Measurements from ENCODE around the gene HYPK. TPM values are rescaled to one million over a fixed set of nuclear protein-coding genes. Genes with fewer than 3 reads are reported as not detected.

The HYPK gene
- total and polyA plus RNA-seq, 12 donors: 5.5 to 24.3 (median 10.4) TPM

GRCh38 chr15:43851251-43851650 is 50.9 kb downstream of the HYPK start:
- H3K36me3 ChIP-seq: peaks cover 0 to 71% (median 5%) of the 10 kb centered on the region in 9 donors
- DNase-seq: no peak
- H3K27me3 ChIP-seq: no peaks in the 10 kb centered on the region
- no peak overlapping the region for H3K4me3 ChIP-seq
- H3K9me3 ChIP-seq: no peaks in the 10 kb centered on the region
- WGBS, 2 donors: 95 to 98% methylated on average over 3 of the region's 3 CpGs
- no peak for ATAC-seq
- TF ChIP-seq, protein P1, sequence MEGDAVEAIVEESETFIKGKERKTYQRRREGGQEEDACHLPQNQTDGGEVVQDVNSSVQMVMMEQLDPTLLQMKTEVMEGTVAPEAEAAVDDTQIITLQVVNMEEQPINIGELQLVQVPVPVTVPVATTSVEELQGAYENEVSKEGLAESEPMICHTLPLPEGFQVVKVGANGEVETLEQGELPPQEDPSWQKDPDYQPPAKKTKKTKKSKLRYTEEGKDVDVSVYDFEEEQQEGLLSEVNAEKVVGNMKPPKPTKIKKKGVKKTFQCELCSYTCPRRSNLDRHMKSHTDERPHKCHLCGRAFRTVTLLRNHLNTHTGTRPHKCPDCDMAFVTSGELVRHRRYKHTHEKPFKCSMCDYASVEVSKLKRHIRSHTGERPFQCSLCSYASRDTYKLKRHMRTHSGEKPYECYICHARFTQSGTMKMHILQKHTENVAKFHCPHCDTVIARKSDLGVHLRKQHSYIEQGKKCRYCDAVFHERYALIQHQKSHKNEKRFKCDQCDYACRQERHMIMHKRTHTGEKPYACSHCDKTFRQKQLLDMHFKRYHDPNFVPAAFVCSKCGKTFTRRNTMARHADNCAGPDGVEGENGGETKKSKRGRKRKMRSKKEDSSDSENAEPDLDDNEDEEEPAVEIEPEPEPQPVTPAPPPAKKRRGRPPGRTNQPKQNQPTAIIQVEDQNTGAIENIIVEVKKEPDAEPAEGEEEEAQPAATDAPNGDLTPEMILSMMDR (IDR thresholded peaks at IDR 0.05): no peak
- H3K27ac ChIP-seq: no peak overlapping the region
- intact Hi-C loops (cut with DNase I): no loop called here
- H3K4me1 ChIP-seq: no peaks in the 10 kb centered on the region

- no peak for ATAC-seq
- no peaks in the 10 kb centered on the region for H3K9me3 ChIP-seq
- no peak overlapping the region for H3K27ac ChIP-seq
- H3K27me3 ChIP-seq: no peaks in the 10 kb centered on the region
- TF ChIP-seq, protein P1 (IDR thresholded peaks at IDR 0.05): no peak
- H3K4me3 ChIP-seq: no peak overlapping the region
- H3K36me3 ChIP-seq: peaks cover 0 to 59% (median 5%) of the 10 kb centered on the region in 9 donors
- H3K4me1 ChIP-seq: no peaks in the 10 kb centered on the region
- no peak for DNase-seq
- intact Hi-C loops (cut with DNase I): no loop called here
- WGBS, 2 donors: 97 to 98% methylated on average over 4 of the region's 4 CpGs
These were observed 52.2 kb downstream of the HYPK start for GRCh38 chr15:43852607-43853006.

Small RNA genes within 50 kb of the gene (microRNA-seq; reads per million reads assigned to microRNA genes)
- gene MIR1282: 0 reads per million in 2 donors

Other genes starting within 250 kb of the HYPK start
- 10 to 100 TPM; 12.2 to 33.9 (median 18.7) TPM for gene PPIP5K1, start 210.4 kb upstream of the HYPK start, total RNA-seq
- gene PPIP5K1, start 210.4 kb upstream of the HYPK start, polyA plus RNA-seq: 1 to 10 TPM; 3.2 to 6.9 TPM
- gene CKMT1B, start 206.6 kb upstream of the HYPK start, total RNA-seq: 1 to 10 TPM in 1 of 10 donors, under 1 TPM in 4, not detected in 5; 0.26 to 1.6 (median 0.59) TPM
- under 1 TPM; 0.33 to 0.59 TPM for gene CKMT1B, start 206.6 kb upstream of the HYPK start, polyA plus RNA-seq
- gene STRC, start 181.8 kb upstream of the HYPK start, total RNA-seq: under 1 TPM in 3 of 10 donors, not detected in 7; 0.20 to 0.25 (median 0.21) TPM
- gene STRC, start 181.8 kb upstream of the HYPK start, polyA plus RNA-seq: 1 to 10 TPM in 1 of 2 donors, under 1 TPM in 1; 0.06 to 1.2 TPM
- gene CATSPER2, start 151.8 kb upstream of the HYPK start, total RNA-seq: 1 to 10 TPM in 6 of 10 donors, under 1 TPM in 4; 0.42 to 1.7 (median 1.3) TPM
- gene CATSPER2, start 151.8 kb upstream of the HYPK start, polyA plus RNA-seq: 1 to 10 TPM in 1 of 2 donors, under 1 TPM in 1; 0.28 to 5.9 TPM
- under 1 TPM in 4 of 10 donors, not detected in 6; 0.32 to 0.57 (median 0.39) TPM for gene CKMT1A, start 106.7 kb upstream of the HYPK start, total RNA-seq
- under 1 TPM; 0.22 TPM for gene CKMT1A, start 106.7 kb upstream of the HYPK start, polyA plus RNA-seq
- 100 to 1,000 TPM; 119 to 241 (median 144) TPM for gene PDIA3, start 54.2 kb upstream of the HYPK start, total RNA-seq
- 100 to 1,000 TPM; 100 to 257 TPM for gene PDIA3, start 54.2 kb upstream of the HYPK start, polyA plus RNA-seq
- gene ELL3, start 23.6 kb upstream of the HYPK start, total RNA-seq: 1 to 10 TPM in 3 of 10 donors, under 1 TPM in 7; 0.25 to 1.6 (median 0.84) TPM
- 1 to 10 TPM in 1 of 2 donors, under 1 TPM in 1; 0.84 to 1.2 TPM for gene ELL3, start 23.6 kb upstream of the HYPK start, polyA plus RNA-seq
- 1,000 to 10,000 TPM in 3 of 10 donors, 100 to 1,000 TPM in 7; 626 to 1,166 (median 689) TPM for gene SERF2, start 8.3 kb upstream of the HYPK start, total RNA-seq
- 1,000 to 10,000 TPM; 2,367 to 4,286 TPM for gene SERF2, start 8.3 kb upstream of the HYPK start, polyA plus RNA-seq
- gene SERINC4, start 379 bp upstream of the HYPK start, total RNA-seq: under 1 TPM in 9 of 10 donors, not detected in 1; 0.09 to 0.72 (median 0.38) TPM
- gene SERINC4, start 379 bp upstream of the HYPK start, polyA plus RNA-seq: under 1 TPM; 0.29 to 0.59 TPM
- 10 to 100 TPM; 16.6 to 23.4 (median 20.7) TPM for gene MFAP1, start 24.1 kb downstream of the HYPK start, total RNA-seq
- gene MFAP1, start 24.1 kb downstream of the HYPK start, polyA plus RNA-seq: 10 to 100 TPM; 13.0 to 22.5 TPM
- gene WDR76, start 26.4 kb downstream of the HYPK start, total RNA-seq: 1 to 10 TPM in 7 of 10 donors, under 1 TPM in 3; 0.68 to 4.1 (median 1.7) TPM
- gene WDR76, start 26.4 kb downstream of the HYPK start, polyA plus RNA-seq: 1 to 10 TPM in 1 of 2 donors, under 1 TPM in 1; 0.73 to 1.8 TPM